DND-41 (cell line): ENCODE data around the gene YLPM1.

Experiments used
- ATAC-seq: fragments of 200-7000 bp; cut with Tn5 transposase; 3 replicates; pipeline ENCODE4 v1.9.1; 2021; ENCODE audit warnings: low read depth; ENCODE audit not compliant: insufficient read depth
- DNase-seq: peaks from one replicate; pipeline ENCODE4 v3.0.0-alpha.2; 2020
- H2AFZ ChIP-seq: 2 replicates; pipeline ENCODE4 v1.6.0; 2012; ENCODE audit warnings: low read depth, low read length
- H3K27ac ChIP-seq: 2 replicates; pipeline ENCODE4 v1.5.1; 2012; ENCODE audit warnings: low read length, inconsistent platforms
- H3K27me3 ChIP-seq: fragments of 200-600 bp; sonication (generic); 2 replicates; pipeline ENCODE4 v1.6.0; 2012; ENCODE audit warnings: low read length, mild to moderate bottlenecking, inconsistent platforms; ENCODE audit not compliant: insufficient read depth, poor library complexity
- H3K36me3 ChIP-seq: 2 replicates; pipeline ENCODE4 v1.5.1; 2012; ENCODE audit warnings: low read length, inconsistent platforms; ENCODE audit not compliant: insufficient read depth
- H3K4me1 ChIP-seq: 2 replicates; pipeline ENCODE4 v1.5.1; 2012; ENCODE audit warnings: mild to moderate bottlenecking, low read length; ENCODE audit not compliant: insufficient read depth
- H3K4me2 ChIP-seq: 2 replicates; pipeline ENCODE4 v1.6.0; 2012; ENCODE audit warnings: mild to moderate bottlenecking, moderate library complexity, low read length, inconsistent platforms; ENCODE audit not compliant: insufficient read depth
- H3K4me3 ChIP-seq, 2 experiments: fragments of 200-600 bp in 1 of 2; shearing (Covaris generic) in 1 of 2; 2 replicates each; pipeline ENCODE4 v1.5.1; 2012 to 2016; ENCODE audit warnings: inconsistent platforms in 2 of 2, low read length in 2 of 2, mild to moderate bottlenecking in 2 of 2, low read depth in 1 of 2, moderate library complexity in 1 of 2
- H3K79me2 ChIP-seq: 2 replicates; pipeline ENCODE4 v1.6.0; 2012; ENCODE audit warnings: low read length, inconsistent platforms; ENCODE audit not compliant: insufficient read depth
- H3K9ac ChIP-seq: 2 replicates; pipeline ENCODE4 v1.6.0; 2012; ENCODE audit warnings: low read depth, mild to moderate bottlenecking, inconsistent platforms, low read length, moderate library complexity
- H3K9me3 ChIP-seq: 2 replicates; pipeline ENCODE4 v1.5.1; 2012; ENCODE audit warnings: low read length, moderate library complexity, mild to moderate bottlenecking, inconsistent platforms; ENCODE audit not compliant: insufficient read depth, severe bottlenecking
- H4K20me1 ChIP-seq: 2 replicates; pipeline ENCODE4 v1.6.0; 2012; ENCODE audit warnings: low read length; ENCODE audit not compliant: insufficient read depth
- EZH2 ChIP-seq: IDR thresholded peaks from 3 replicates; pipeline ENCODE4 v1.6.1; 2012; ENCODE audit warnings: borderline replicate concordance, low read depth, mild to moderate bottlenecking, moderate library complexity, low read length, inconsistent platforms; ENCODE audit not compliant: severe bottlenecking
- TF ChIP-seq, protein P1 (sequence below): IDR thresholded peaks from 2 replicates; pipeline ENCODE4 v1.5.1; 2012; ENCODE audit warnings: borderline replicate concordance, low read length, moderate library complexity, mild to moderate bottlenecking; ENCODE audit not compliant: poor library complexity, severe bottlenecking; ENCODE audit errors: extremely low read depth

Gene YLPM1

DNA sequence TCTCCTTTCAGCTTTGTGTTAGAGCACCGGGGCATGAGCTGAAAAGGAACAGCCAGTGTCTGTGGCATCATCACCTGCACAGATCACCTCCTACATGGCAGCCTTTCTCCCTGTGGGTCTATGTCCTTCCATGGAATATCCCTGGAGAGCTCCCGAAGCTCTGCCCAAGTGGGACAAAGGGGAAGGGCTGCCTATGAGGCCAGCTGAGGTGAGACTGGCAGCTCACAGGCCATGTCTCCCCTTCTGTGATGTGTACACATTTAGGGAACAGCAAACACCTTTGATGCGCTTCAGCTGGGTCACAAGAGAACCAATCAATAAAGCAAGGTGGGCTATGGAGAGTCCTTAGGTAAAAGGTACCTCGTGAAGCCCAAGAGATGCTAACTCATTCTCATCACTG lies 108.7 kb downstream of the YLPM1 start:
- peaks cover 3% of the 10 kb centered on the region; the same call in 1 of the 2 replicates for H3K4me1 ChIP-seq
- TF ChIP-seq, protein P1, sequence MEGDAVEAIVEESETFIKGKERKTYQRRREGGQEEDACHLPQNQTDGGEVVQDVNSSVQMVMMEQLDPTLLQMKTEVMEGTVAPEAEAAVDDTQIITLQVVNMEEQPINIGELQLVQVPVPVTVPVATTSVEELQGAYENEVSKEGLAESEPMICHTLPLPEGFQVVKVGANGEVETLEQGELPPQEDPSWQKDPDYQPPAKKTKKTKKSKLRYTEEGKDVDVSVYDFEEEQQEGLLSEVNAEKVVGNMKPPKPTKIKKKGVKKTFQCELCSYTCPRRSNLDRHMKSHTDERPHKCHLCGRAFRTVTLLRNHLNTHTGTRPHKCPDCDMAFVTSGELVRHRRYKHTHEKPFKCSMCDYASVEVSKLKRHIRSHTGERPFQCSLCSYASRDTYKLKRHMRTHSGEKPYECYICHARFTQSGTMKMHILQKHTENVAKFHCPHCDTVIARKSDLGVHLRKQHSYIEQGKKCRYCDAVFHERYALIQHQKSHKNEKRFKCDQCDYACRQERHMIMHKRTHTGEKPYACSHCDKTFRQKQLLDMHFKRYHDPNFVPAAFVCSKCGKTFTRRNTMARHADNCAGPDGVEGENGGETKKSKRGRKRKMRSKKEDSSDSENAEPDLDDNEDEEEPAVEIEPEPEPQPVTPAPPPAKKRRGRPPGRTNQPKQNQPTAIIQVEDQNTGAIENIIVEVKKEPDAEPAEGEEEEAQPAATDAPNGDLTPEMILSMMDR: no peak
- TF ChIP-seq EZH2: no peak
- ATAC-seq: no peak
- no peak overlapping the region for H3K4me3 ChIP-seq
- H3K9ac ChIP-seq: no peak overlapping the region
- no peaks in the 10 kb centered on the region for H3K9me3 ChIP-seq
- H2AFZ ChIP-seq: no peak overlapping the region
- DNase-seq: no peak
- H3K79me2 ChIP-seq: no peaks in the 10 kb centered on the region
- no peaks in the 10 kb centered on the region for H3K36me3 ChIP-seq
- H3K27me3 ChIP-seq: no peaks in the 10 kb centered on the region
- no peaks in the 10 kb centered on the region for H4K20me1 ChIP-seq
- H3K27ac ChIP-seq: no peak overlapping the region
- no peak overlapping the region for H3K4me2 ChIP-seq

DNA sequence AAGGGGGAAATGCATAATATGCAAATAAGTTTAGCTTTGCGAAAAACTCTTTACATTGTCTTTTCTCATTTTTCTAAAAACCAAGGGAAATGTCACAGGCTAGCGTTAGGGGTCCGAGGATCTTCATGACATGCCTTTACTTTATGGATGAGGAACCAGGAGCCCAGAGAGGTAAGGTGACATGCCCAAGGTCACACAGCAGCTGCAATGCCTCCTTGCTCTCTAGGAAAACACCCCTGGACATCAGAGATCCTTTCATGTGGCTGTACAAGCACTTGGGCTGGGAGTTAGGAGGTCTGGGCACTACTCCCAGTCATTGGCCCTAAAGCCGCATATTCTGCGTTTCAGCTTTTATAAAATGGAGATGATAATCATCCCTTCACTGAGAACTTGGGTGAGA lies 112.1 kb downstream of the YLPM1 start:
- no peak for TF ChIP-seq EZH2
- TF ChIP-seq, protein P1: no peak
- no peak for ATAC-seq
- Histone ChIP-seq H4K20me1 (no peaks in the 10 kb centered on the region), H3K79me2 (no peaks in the 10 kb centered on the region), H3K4me3 (no peak overlapping the region), H3K4me2 (no peak overlapping the region), H3K9me3 (no peaks in the 10 kb centered on the region), H3K9ac (no peak overlapping the region), H2AFZ (no peak overlapping the region), H3K4me1 (peaks cover 3% of the 10 kb centered on the region; the same call in 1 of the 2 replicates), H3K27me3 (no peaks in the 10 kb centered on the region), H3K27ac (no peak overlapping the region), H3K36me3 (no peaks in the 10 kb centered on the region)
- DNase-seq: no peak

DNA sequence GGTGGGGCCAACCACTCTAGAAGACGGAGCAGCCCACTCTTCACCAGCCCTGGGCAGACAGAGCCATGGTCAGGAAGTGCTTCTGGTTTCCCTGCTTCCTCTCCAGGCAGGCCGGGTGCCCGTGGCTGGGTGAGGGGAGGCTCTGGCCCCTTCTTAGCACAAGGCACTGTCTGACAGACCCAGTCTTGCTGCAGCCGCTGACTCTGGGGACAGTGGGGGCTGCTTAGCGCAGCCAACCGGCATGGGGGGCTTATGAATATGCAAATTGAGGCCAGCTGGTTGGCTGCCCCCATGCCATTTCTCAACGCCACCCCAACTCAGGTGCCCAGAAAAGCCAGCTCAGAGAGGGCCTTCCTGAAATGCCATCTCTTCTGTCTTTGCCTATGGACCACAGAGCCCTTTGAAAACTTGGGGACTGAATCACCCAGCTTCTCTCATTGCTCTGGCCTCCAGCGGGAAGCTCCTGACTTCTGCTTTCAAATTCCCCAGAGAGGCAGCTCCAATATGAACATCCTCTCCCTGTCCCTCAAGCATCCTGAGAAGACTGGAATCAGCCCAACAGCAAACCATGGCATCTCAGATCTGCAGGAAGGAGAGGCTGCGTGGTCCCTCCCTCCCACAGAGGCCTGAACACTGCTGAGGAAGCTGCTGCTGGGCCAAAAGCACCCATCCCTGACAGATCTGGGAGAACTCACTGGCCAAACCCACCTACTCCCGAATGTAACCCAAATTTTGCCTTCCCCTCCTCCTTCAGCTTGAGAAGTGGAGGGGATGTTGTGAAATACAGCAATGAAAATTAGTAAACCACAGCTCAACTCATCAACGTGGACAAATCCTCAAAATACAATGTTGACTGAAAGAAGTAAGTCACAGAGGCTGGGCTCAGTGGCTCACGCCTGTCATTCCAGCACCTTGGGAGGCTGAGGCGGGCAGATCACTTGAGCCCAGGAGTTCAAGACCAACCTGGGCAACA lies 113.1 kb downstream of the YLPM1 start, which contains the start of gene PROX2:
TSS of gene PROX2 (minus strand) at position 205 of the 973 bp plus-strand sequence. CDS start 12,311 bp downstream, outside the sequence.
- H3K9ac ChIP-seq: no peak within 1 kb of the TSS
- peaks cover 9% of the 10 kb centered on the region for H3K4me1 ChIP-seq
- peaks cover 4% of the 10 kb centered on the region for H3K79me2 ChIP-seq
- ATAC-seq: peak; percentile 67
- no peaks in the 10 kb centered on the region for H3K36me3 ChIP-seq
- H3K4me3 ChIP-seq: no peak within 1 kb of the TSS
- H3K9me3 ChIP-seq: no peaks in the 10 kb centered on the region
- TF ChIP-seq, protein P1: no peak
- no peak for TF ChIP-seq EZH2
- H3K27me3 ChIP-seq: no peaks in the 10 kb centered on the region
- peak; percentile 11 for DNase-seq
- no peak within 1 kb of the TSS for H3K4me2 ChIP-seq
- H3K27ac ChIP-seq: no peak within 1 kb of the TSS
- no peaks in the 10 kb centered on the region for H4K20me1 ChIP-seq
- H2AFZ ChIP-seq: no peak within 1 kb of the TSS
